Panc1 (cell line): ENCODE data around the gene ZBP1. TPM values are rescaled to one million over a fixed set of nuclear protein-coding genes. Genes with fewer than 3 reads are reported as not detected.

ENCODE experiments used
- ATAC-seq: fragments of 200-7000 bp; cut with Tn5 transposase; 2 replicates; pipeline ENCODE4 v1.9.1; 2020; ENCODE audit warnings: mild to moderate bottlenecking, moderate library complexity
- BruUV-seq: library from RNA; stranded (reverse); fragments of 400-500 nt; replicated peaks from 2 replicates; lab custom pipeline; 2021; lab: Mats Ljungman, UMichigan
- CTCF ChIA-PET: fragments of 300-600 bp; sonication (Branson Sonifier 250); formaldehyde crosslinking; loops from one replicate; lab custom pipeline; 2022; ENCODE audit warnings: antibody characterized with exemption; lab: Charles Lee
- POLR2A ChIA-PET: fragments of 300-600 bp; sonication (Branson Sonifier 250); formaldehyde crosslinking; loops from one replicate; lab custom pipeline; 2022; ENCODE audit warnings: antibody characterized with exemption; lab: Charles Lee
- DNase-seq: peaks from one replicate; pipeline ENCODE4 v3.0.0-alpha.2; 2010; ENCODE audit warnings: low read depth, low spot score
- H3K27ac ChIP-seq: 2 replicates; pipeline ENCODE4 v1.5.1; 2011; ENCODE audit warnings: mild to moderate bottlenecking, low read length, inconsistent platforms
- H3K27me3 ChIP-seq: fragments of 200-500 bp; sonication (Bioruptor generic); 2 replicates; pipeline ENCODE4 v1.6.0; 2014; ENCODE audit warnings: low read length, inconsistent platforms; ENCODE audit not compliant: control insufficient read depth, insufficient read depth
- H3K36me3 ChIP-seq: fragments of 200-500 bp; sonication (Bioruptor generic); 2 replicates; pipeline ENCODE4 v1.5.1; 2014; ENCODE audit warnings: inconsistent platforms, mild to moderate bottlenecking, low read length, moderate library complexity; ENCODE audit not compliant: control insufficient read depth, insufficient read depth
- H3K4me1 ChIP-seq: 2 replicates; pipeline ENCODE4 v1.5.1; 2011; ENCODE audit warnings: inconsistent platforms, mild to moderate bottlenecking, low read length, moderate library complexity; ENCODE audit not compliant: control insufficient read depth, insufficient read depth
- H3K4me3 ChIP-seq, 2 experiments: 2 replicates each; pipeline ENCODE4 v1.5.1; 2011 to 2012; ENCODE audit warnings: low read depth in 2 of 2, low read length in 2 of 2, mild to moderate bottlenecking in 2 of 2, inconsistent platforms in 1 of 2, moderate library complexity in 1 of 2
- H3K9me3 ChIP-seq: fragments of 200-500 bp; sonication (Bioruptor generic); 2 replicates; pipeline ENCODE4 v1.5.1; 2014; ENCODE audit warnings: low read depth, mild to moderate bottlenecking, inconsistent platforms, low read length, moderate library complexity; ENCODE audit not compliant: control insufficient read depth, insufficient read depth
- CTCF ChIP-seq: fragments of 450-650 bp; IDR thresholded peaks from 2 replicates; pipeline ENCODE4 v1.5.1; 2017; ENCODE audit warnings: mild to moderate bottlenecking
- POLR2AphosphoS5 ChIP-seq: IDR thresholded peaks from 2 replicates; pipeline ENCODE4 v1.6.1; 2012; ENCODE audit warnings: mild to moderate bottlenecking, low read depth, low read length, moderate library complexity
- REST ChIP-seq, 2 experiments: IDR thresholded peaks; 2 replicates each; pipeline ENCODE4 v1.6.1; 2011 to 2012; ENCODE audit warnings: low read depth in 2 of 2, control low read depth in 1 of 2, low read length in 1 of 2, mild to moderate bottlenecking in 1 of 2, moderate library complexity in 1 of 2; ENCODE audit not compliant: insufficient read depth in 1 of 2
- SIN3A ChIP-seq: IDR thresholded peaks from 2 replicates; pipeline ENCODE4 v1.6.1; 2012; ENCODE audit warnings: low read depth, mild to moderate bottlenecking, low read length, moderate library complexity, borderline replicate concordance; ENCODE audit not compliant: insufficient read depth
- TCF7L2 ChIP-seq: IDR thresholded peaks from 2 replicates; pipeline ENCODE4 v1.6.1; 2011; ENCODE audit warnings: mild to moderate bottlenecking, low read depth, low read length, inconsistent platforms
- in situ Hi-C: cut with HindIII; loops from 2 replicates; pipeline ENCODE4 v1.10.0; 2016; ENCODE audit warnings: low sequenced_read_pairs, low pct_unique_long_range_greater_than_20kb
- intact Hi-C: fragments of 100-400 bp; cut with micrococcal nuclease; formaldehyde crosslinking; loops from one replicate; pipeline ENCODE4 v1.10.0; 2022; ENCODE audit not compliant: unreplicated experiment
- total RNA-seq: library from RNA; stranded (reverse); gene quantifications from one replicate; pipeline ENCODE4 v1.2.1, GENCODE V29; 2021; ENCODE audit not compliant: unreplicated experiment

The ZBP1 gene
- total RNA-seq, 1 experiment from 2014 or later, result not detected

- ChIA-PET CTCF (no interaction called here), POLR2A (no interaction called here)
- H3K4me3 ChIP-seq, result no peak overlapping the region
- DNase-seq (no peak), ATAC-seq (no peak)
- H3K9me3 ChIP-seq, result no peaks in the 10 kb centered on the region
- no peak for TF ChIP-seq SIN3A
- TF ChIP-seq CTCF, result no peak
- TF ChIP-seq TCF7L2, result no peak
- TF ChIP-seq REST (IDR thresholded peaks at IDR 0.05; ENCODE audit: insufficient read depth in 1 of 2, low read depth in 2 of 2, low read length in 1 of 2), result no peak
- no peak for TF ChIP-seq POLR2AphosphoS5
- no peaks in the 10 kb centered on the region for H3K36me3 ChIP-seq
- H3K27ac ChIP-seq, result no peak overlapping the region
- H3K4me1 ChIP-seq, result peaks cover 5% of the 10 kb centered on the region
- BruUV-seq, result no TSS peak
- peaks cover 5% of the 10 kb centered on the region; the same call in 1 of the 2 replicates for H3K27me3 ChIP-seq
- intact Hi-C loops, result no loop called here
- in situ Hi-C loops, result no loop called here
These were observed 35.3 kb downstream of the ZBP1 start for GRCh38 chr20:57584768-57585461.

- Histone ChIP-seq H3K27me3 (peaks cover 8% of the 10 kb centered on the region; the same call in 1 of the 2 replicates), H3K36me3 (no peaks in the 10 kb centered on the region), H3K4me1 (peaks cover 5% of the 10 kb centered on the region), H3K9me3 (no peaks in the 10 kb centered on the region), H3K27ac (no peak overlapping the region), H3K4me3 (no peak overlapping the region)
- intact Hi-C loops, result no loop called here
- BruUV-seq, result no TSS peak
- ChIA-PET POLR2A (no interaction called here), CTCF (no interaction called here)
- in situ Hi-C loops, result no loop called here
- no peak for DNase-seq
- no peak for ATAC-seq
- no peak for TF ChIP-seq SIN3A
- no peak for TF ChIP-seq TCF7L2
- no peak for TF ChIP-seq POLR2AphosphoS5
- TF ChIP-seq CTCF, result no peak; the same call in 1 of the 2 replicates
- no peak for TF ChIP-seq REST (IDR thresholded peaks at IDR 0.05; ENCODE audit: insufficient read depth in 1 of 2, low read depth in 2 of 2, low read length in 1 of 2)
These were observed 36.7 kb downstream of the ZBP1 start for GRCh38 chr20:57583289-57584257.
